NCI-H526 treated with DMSO at 0.1 percent for 48 hours (cell line): ENCODE measurements around the gene SLC9A5.

Experiments
- DNase-seq: peaks from one replicate; lab custom pipeline; 2025; lab: John Stamatoyannopoulos, UW

SLC9A5 gene

GRCh38 chr16:67317853-67318252, 69.1 kb downstream of the SLC9A5 start:
- DNase-seq = no peak
